ENCODE results near the gene TSN.

TSN gene

GRCh38 chr2:121755237-121756111, at the start of gene TSN:
Gene TSN (plus strand): TSS chr2:121755651. CDS start chr2:121755780, 129 bp downstream.
- peaks cover 5% of the 10 kb centered on the region for H3K36me3 ChIP-seq (replicated peaks)
- H3K4me3 ChIP-seq (ENCODE audit: low read depth, low read length): peak within 1 kb of the TSS; percentile 99
- peak; percentile 95 for DNase-seq
- in situ Hi-C loops (cut with HindIII; ENCODE audit: low pct_ligation_motif_present, low sequenced_read_pairs): no loop called here
- peak within 1 kb of the TSS; percentile 57 for H3K27ac ChIP-seq
- H3K27me3 ChIP-seq (replicated peaks): no peaks in the 10 kb centered on the region
- no peak for TF ChIP-seq CTCF (IDR thresholded peaks at IDR 0.05; ENCODE audit: low read depth, low read length, missing control alignments)

- no peak for TF ChIP-seq CTCF (IDR thresholded peaks at IDR 0.05; ENCODE audit: low read depth, low read length, missing control alignments)
- no peak overlapping the region for H3K27ac ChIP-seq
- no peak for DNase-seq
- H3K36me3 ChIP-seq (replicated peaks): no peaks in the 10 kb centered on the region
- in situ Hi-C loops (cut with HindIII; ENCODE audit: low pct_ligation_motif_present, low sequenced_read_pairs): no loop called here
- H3K4me3 ChIP-seq (ENCODE audit: low read depth, low read length): no peak overlapping the region
- no peaks in the 10 kb centered on the region for H3K27me3 ChIP-seq (replicated peaks)
These were observed 49.5 kb upstream of the TSN start for GRCh38 chr2:121705958-121706357.

- Histone ChIP-seq H3K36me3 (replicated peaks) (no peaks in the 10 kb centered on the region), H3K27me3 (replicated peaks) (no peaks in the 10 kb centered on the region), H3K27ac (no peak overlapping the region), H3K4me3 (ENCODE audit: low read depth, low read length) (no peak overlapping the region)
- no peak for TF ChIP-seq CTCF (IDR thresholded peaks at IDR 0.05; ENCODE audit: low read depth, low read length, missing control alignments)
- in situ Hi-C loops (cut with HindIII; ENCODE audit: low pct_ligation_motif_present, low sequenced_read_pairs): no loop called here
- DNase-seq: no peak
These were observed 48.0 kb upstream of the TSN start for GRCh38 chr2:121707344-121707919.

GRCh38 chr2:121707920-121708361, 47.5 kb upstream of the TSN start:
- TF ChIP-seq CTCF (IDR thresholded peaks at IDR 0.05; ENCODE audit: low read depth, low read length, missing control alignments): no peak
- H3K27me3 ChIP-seq (replicated peaks): no peaks in the 10 kb centered on the region
- H3K36me3 ChIP-seq (replicated peaks): no peaks in the 10 kb centered on the region
- no peak for DNase-seq
- in situ Hi-C loops (cut with HindIII; ENCODE audit: low pct_ligation_motif_present, low sequenced_read_pairs): no loop called here
- H3K27ac ChIP-seq: no peak overlapping the region
- no peak overlapping the region for H3K4me3 ChIP-seq (ENCODE audit: low read depth, low read length)

- no peaks in the 10 kb centered on the region for H3K36me3 ChIP-seq (replicated peaks)
- no peak for TF ChIP-seq CTCF (IDR thresholded peaks at IDR 0.05; ENCODE audit: low read depth, low read length, missing control alignments)
- H3K27ac ChIP-seq: no peak overlapping the region
- in situ Hi-C loops (cut with HindIII; ENCODE audit: low pct_ligation_motif_present, low sequenced_read_pairs): no loop called here
- no peaks in the 10 kb centered on the region for H3K27me3 ChIP-seq (replicated peaks)
- no peak overlapping the region for H3K4me3 ChIP-seq (ENCODE audit: low read depth, low read length)
- DNase-seq: no peak
These were observed 45.5 kb upstream of the TSN start for GRCh38 chr2:121709776-121710469.
